GM23338 (cell line): Measurements from ENCODE around the gene PACS2. TPM values are rescaled to one million over a fixed set of nuclear protein-coding genes. Genes with fewer than 3 reads are reported as not detected.

Source experiments
- ATAC-seq: fragments of 200-7000 bp; cut with Tn5 transposase; 3 replicates; pipeline ENCODE4 v1.9.1; 2020
- DNase-seq: peaks from one replicate; pipeline ENCODE4 v3.0.0-alpha.2; 2015; ENCODE audit warnings: low spot score
- H2AFZ ChIP-seq: fragments of 200-600 bp; sonication (generic); 2 replicates; pipeline ENCODE4 v1.8.0; 2016; ENCODE audit warnings: antibody characterized with exemption, mild to moderate bottlenecking, moderate library complexity
- H3F3A ChIP-seq: fragments of 200-600 bp; sonication (generic); replicated peaks from 2 replicates; pipeline ENCODE4 v1.8.0; 2017; ENCODE audit warnings: antibody characterized with exemption, mixed run types, low read depth
- H3K27ac ChIP-seq: fragments of 200-600 bp; sonication (generic); 2 replicates; pipeline ENCODE4 v1.6.1; 2016; ENCODE audit warnings: low read depth
- H3K27me3 ChIP-seq: fragments of 200-600 bp; sonication (generic); 2 replicates; pipeline ENCODE4 v1.8.0; 2016; ENCODE audit warnings: mild to moderate bottlenecking, mixed run types, moderate library complexity; ENCODE audit not compliant: insufficient read depth
- H3K36me3 ChIP-seq: fragments of 200-600 bp; sonication (generic); 2 replicates; pipeline ENCODE4 v1.8.0; 2016; ENCODE audit warnings: mild to moderate bottlenecking; ENCODE audit not compliant: insufficient read depth
- H3K4me1 ChIP-seq: fragments of 200-600 bp; sonication (generic); 2 replicates; pipeline ENCODE4 v1.8.0; 2016; ENCODE audit warnings: mild to moderate bottlenecking, moderate library complexity; ENCODE audit not compliant: insufficient read depth
- H3K4me2 ChIP-seq: fragments of 200-600 bp; sonication (generic); 2 replicates; pipeline ENCODE4 v1.7.1; 2017; ENCODE audit warnings: mixed run types
- H3K4me3 ChIP-seq: fragments of 200-600 bp; sonication (generic); 2 replicates; pipeline ENCODE4 v1.6.1; 2016; ENCODE audit warnings: mixed run types
- H3K79me2 ChIP-seq: fragments of 200-600 bp; sonication (generic); replicated peaks from 2 replicates; pipeline ENCODE4 v1.8.0; 2017; ENCODE audit warnings: mild to moderate bottlenecking; ENCODE audit not compliant: insufficient read depth
- H3K9me2 ChIP-seq: fragments of 200-600 bp; sonication (generic); 2 replicates; pipeline ENCODE4 v1.8.0; 2017; ENCODE audit not compliant: insufficient read depth
- H4K20me1 ChIP-seq: fragments of 200-600 bp; sonication (generic); replicated peaks from 2 replicates; pipeline ENCODE4 v1.8.0; 2017; ENCODE audit warnings: mild to moderate bottlenecking; ENCODE audit not compliant: insufficient read depth
- H3K27ac Mint-ChIP-seq: 2 replicates; pipeline ENCODE4 v1.8.0; 2020; ENCODE audit warnings: inconsistent platforms, mild to moderate bottlenecking, moderate library complexity, mixed read lengths
- H3K27me3 Mint-ChIP-seq: 3 replicates; pipeline ENCODE4 v1.8.0; 2022; ENCODE audit warnings: low read depth, mild to moderate bottlenecking, moderate library complexity, mixed read lengths, inconsistent platforms; ENCODE audit not compliant: insufficient read depth, poor library complexity
- H3K36me3 Mint-ChIP-seq: 3 replicates; pipeline ENCODE4 v1.8.0; 2021; ENCODE audit warnings: low read depth, mild to moderate bottlenecking, inconsistent platforms, moderate library complexity, mixed read lengths
- H3K4me1 Mint-ChIP-seq: 3 replicates; pipeline ENCODE4 v1.8.0; 2020; ENCODE audit warnings: mild to moderate bottlenecking, inconsistent platforms, mixed read lengths
- H3K4me3 Mint-ChIP-seq: 3 replicates; pipeline ENCODE4 v1.8.0; 2021; ENCODE audit warnings: moderate library complexity, mild to moderate bottlenecking, inconsistent platforms, mixed read lengths
- H3K9me3 Mint-ChIP-seq: 3 replicates; pipeline ENCODE4 v1.8.0; 2020; ENCODE audit warnings: moderate library complexity, mild to moderate bottlenecking, inconsistent platforms, mixed read lengths
- CREB1 ChIP-seq: fragments of 250-450 bp; sonication (Bioruptor Pico); IDR thresholded peaks from 2 replicates; pipeline ENCODE4 v1.5.0; 2020; ENCODE audit warnings: low read depth, mild to moderate bottlenecking, moderate library complexity
- CTCF ChIP-seq, 2 experiments: fragments of 200-600 bp in 1 of 2; sonication (generic) in 1 of 2; conservative IDR thresholded peaks; 2 replicates each; pipeline versions ENCODE4 v1.5.1 to v1.6.1; 2016 to 2017; ENCODE audit warnings: antibody characterized with exemption in 2 of 2, low read depth in 2 of 2, mild to moderate bottlenecking in 2 of 2, moderate library complexity in 1 of 2
- ETS1 ChIP-seq: IDR thresholded peaks from 2 replicates; pipeline ENCODE4 v1.6.1; 2016; ENCODE audit warnings: antibody characterized with exemption
- EZH2 ChIP-seq: fragments of 200-600 bp; sonication (generic); IDR thresholded peaks from one replicate; pipeline ENCODE4 v1.8.0; 2017; ENCODE audit warnings: antibody characterized with exemption, mild to moderate bottlenecking, low read depth; ENCODE audit not compliant: unreplicated experiment
- EZH2phosphoT487 ChIP-seq: fragments of 200-600 bp; sonication (generic); IDR thresholded peaks from one replicate; pipeline ENCODE4 v1.8.1; 2018; ENCODE audit warnings: antibody characterized with exemption; ENCODE audit not compliant: unreplicated experiment
- JUNB ChIP-seq: IDR thresholded peaks from one replicate; pipeline ENCODE4 v1.6.1; 2016; ENCODE audit warnings: antibody characterized with exemption; ENCODE audit not compliant: unreplicated experiment
- NANOG ChIP-seq: IDR thresholded peaks from 2 replicates; pipeline ENCODE4 v1.6.1; 2016; ENCODE audit warnings: antibody characterized with exemption, borderline replicate concordance
- POLR2AphosphoS5 ChIP-seq: IDR thresholded peaks from 2 replicates; pipeline ENCODE4 v1.6.1; 2016; ENCODE audit warnings: antibody characterized with exemption, low read depth
- REST ChIP-seq: IDR thresholded peaks from one replicate; pipeline ENCODE4 v1.6.1; 2018; ENCODE audit warnings: antibody characterized with exemption; ENCODE audit not compliant: unreplicated experiment
- STAT1 ChIP-seq: IDR thresholded peaks from one replicate; pipeline ENCODE4 v1.6.1; 2016; ENCODE audit warnings: antibody characterized with exemption; ENCODE audit not compliant: unreplicated experiment
- ZNF114 ChIP-seq: fragments of 250-450 bp; sonication (Bioruptor Pico); IDR thresholded peaks from 2 replicates; pipeline ENCODE4 v1.5.0; 2020; ENCODE audit warnings: mild to moderate bottlenecking, moderate library complexity
- ZNF331 ChIP-seq: fragments of 250-450 bp; sonication (Bioruptor Pico); IDR thresholded peaks from 2 replicates; pipeline ENCODE4 v1.5.0; 2020; ENCODE audit warnings: low read depth, mild to moderate bottlenecking, moderate library complexity
- ZNF462 ChIP-seq: fragments of 250-450 bp; sonication (Bioruptor Pico); IDR thresholded peaks from 2 replicates; pipeline ENCODE4 v1.5.0; 2020; ENCODE audit warnings: mild to moderate bottlenecking, moderate library complexity
- polyA plus RNA-seq: library from polyadenylated mRNA; unstranded; fragments of >200 nt; fragmentation: Nextera tagmentation; extraction: Ambion mirVana; gene quantifications from 2 replicates; pipeline ENCODE4 v1.2.1, GENCODE V29; 2016
- total RNA-seq: library from RNA; depleted of rRNA; stranded (reverse); fragments of >200 nt; shearing (Covaris generic); gene quantifications from 2 replicates; pipeline ENCODE4 v1.2.3, GENCODE V29; 2014

The PACS2 gene
- total and polyA plus RNA-seq, 2 experiments from 2014 or later = 22.5 to 79.0 TPM

GRCh38 chr14:105304565-105304964, 10.0 kb upstream of the PACS2 start:
- TF ChIP-seq REST (no peak), ETS1 (no peak), CREB1 (CRISPR knock-in tag) (no peak), NANOG (no peak), ZNF462 (CRISPR knock-in tag) (no peak), JUNB (no peak), ZNF114 (CRISPR knock-in tag) (no peak), EZH2 (no peak), ZNF331 (CRISPR knock-in tag) (no peak), POLR2AphosphoS5 (no peak), CTCF (conservative IDR thresholded peaks at IDR 0.05; ENCODE audit: low read depth in 2 of 2) (no peak), STAT1 (no peak), EZH2phosphoT487 (no peak)
- DNase-seq = no peak
- Mint-ChIP-seq H3K27ac (no peak overlapping the region), H3K4me1 (peaks cover 13% of the 10 kb centered on the region), H3K27me3 (peaks cover 17% of the 10 kb centered on the region), H3K9me3 (peaks cover 3% of the 10 kb centered on the region; the same call in 2 of the 3 replicates), H3K36me3 (peaks cover 3% of the 10 kb centered on the region; the same call in 1 of the 3 replicates), H3K4me3 (no peak overlapping the region)
- peaks cover 11% of the 10 kb centered on the region; the same call in 1 of the 2 replicates for H3K4me1 ChIP-seq
- H3F3A ChIP-seq = peaks cover 9% of the 10 kb centered on the region; the same call in 1 of the 2 replicates
- H3K27me3 ChIP-seq = peaks cover 5% of the 10 kb centered on the region
- H4K20me1 ChIP-seq = peaks cover 4% of the 10 kb centered on the region
- no peak overlapping the region for H3K27ac ChIP-seq
- H3K36me3 ChIP-seq = no peaks in the 10 kb centered on the region
- H3K4me2 ChIP-seq = no peak overlapping the region
- no peaks in the 10 kb centered on the region for H3K9me2 ChIP-seq
- peaks cover 3% of the 10 kb centered on the region for H3K79me2 ChIP-seq
- no peak overlapping the region for H3K4me3 ChIP-seq
- ATAC-seq = no peak
- no peak overlapping the region for H2AFZ ChIP-seq
